K562 (cell line): Measurements from ENCODE around the gene CMTM1. TPM values are rescaled to one million over a fixed set of nuclear protein-coding genes. Genes with fewer than 3 reads are reported as not detected.

Experiments used
- ATAC-seq: fragments of 200-7000 bp; cut with Tn5 transposase; 3 replicates; pipeline ENCODE4 v1.9.1; 2020; ENCODE audit warnings: moderate library complexity
- BruUV-seq: library from RNA; stranded (reverse); fragments of 400-500 nt; replicated peaks from 2 replicates; lab custom pipeline; 2021; lab: Mats Ljungman, UMichigan
- CTCF ChIA-PET: fragments of 300-600 bp; formaldehyde crosslinking; extraction: SDS; loops from one replicate; lab custom pipeline; 2021; ENCODE audit warnings: low intra/inter-chr PET ratio; lab: Yijun Ruan, JAX
- POLR2A ChIA-PET: fragments of 300-600, 350-650 bp; sonication (Branson Sonifier 250); formaldehyde crosslinking; extraction: SDS; loops from one replicate; lab custom pipeline; 2021; ENCODE audit warnings: antibody characterized with exemption, inconsistent platforms; lab: Yijun Ruan, JAX
- DNase-seq, 4 experiments: peaks; one replicate each; pipeline versions ENCODE4 v3.0.0 to v3.0.0-alpha.2; 2011 to 2018; ENCODE audit warnings: low spot score in 3 of 4, mixed read lengths in 3 of 4; ENCODE audit errors: extremely low read depth in 1 of 4
- FAIRE-seq: peaks from 2 replicates; lab custom pipeline; 2011; peaks lifted over from hg19 to GRCh38; lab: Jason Lieb, UNC
- H2AFZ ChIP-seq: 2 replicates; pipeline ENCODE4 v1.6.0; 2011; ENCODE audit warnings: low read depth, low read length, control low read depth, inconsistent platforms
- H3K27ac ChIP-seq: fragments of 200-600 bp; 3 replicates; pipeline ENCODE4 v1.8.0; 2011; ENCODE audit warnings: low read depth, mild to moderate bottlenecking, control low read depth, inconsistent platforms, low read length, moderate library complexity, mixed read lengths; ENCODE audit errors: extremely low read depth
- H3K27me3 ChIP-seq, 2 experiments: fragments of 300-600 bp in 1 of 2; 2 replicates in 1 of 2; 3 replicates in 1 of 2; pipeline versions ENCODE4 v1.6.0 to v1.8.0; 2011; ENCODE audit warnings: inconsistent platforms in 2 of 2, low read length in 2 of 2, mild to moderate bottlenecking in 1 of 2, mixed read lengths in 1 of 2, moderate library complexity in 1 of 2; ENCODE audit not compliant: control insufficient read depth in 2 of 2, insufficient read depth in 2 of 2
- H3K36me3 ChIP-seq: fragments of 300-600 bp; 3 replicates; pipeline ENCODE4 v1.8.0; 2011; ENCODE audit warnings: mild to moderate bottlenecking, low read length, inconsistent platforms; ENCODE audit not compliant: control insufficient read depth, insufficient read depth
- H3K4me1 ChIP-seq, 2 experiments: fragments of 200-600 bp in 1 of 2; replicated peaks in 1 of 2; 2 replicates in 1 of 2; 3 replicates in 1 of 2; pipeline versions ENCODE4 v1.5.1 to v1.8.0; 2011; ENCODE audit warnings: inconsistent platforms in 2 of 2, low read length in 2 of 2, mild to moderate bottlenecking in 1 of 2, mixed read lengths in 1 of 2, moderate library complexity in 1 of 2; ENCODE audit not compliant: control insufficient read depth in 2 of 2, insufficient read depth in 2 of 2
- H3K4me2 ChIP-seq: 2 replicates; pipeline ENCODE4 v1.6.1; 2011; ENCODE audit warnings: low read length, control low read depth, inconsistent platforms, mixed read lengths; ENCODE audit not compliant: insufficient read depth
- H3K4me3 ChIP-seq: fragments of 200-600 bp; sonication (generic), shearing (Covaris generic); 2 replicates; pipeline ENCODE4 v1.5.1; 2016; ENCODE audit warnings: control low read depth, inconsistent platforms
- H3K79me2 ChIP-seq: fragments of 200-600 bp; 3 replicates; pipeline ENCODE4 v1.8.0; 2011; ENCODE audit warnings: low read length, inconsistent platforms; ENCODE audit not compliant: control insufficient read depth, insufficient read depth
- H3K9ac ChIP-seq, 2 experiments: 2 replicates each; pipeline versions ENCODE4 v1.6.0 to v1.6.1; 2011; ENCODE audit warnings: low read depth in 2 of 2, low read length in 2 of 2, control low read depth in 1 of 2, inconsistent platforms in 1 of 2, mild to moderate bottlenecking in 1 of 2, mixed read lengths in 1 of 2; ENCODE audit not compliant: insufficient read depth in 1 of 2
- H3K9me1 ChIP-seq: one replicate; pipeline ENCODE4 v1.6.0; 2011; ENCODE audit warnings: inconsistent platforms, mild to moderate bottlenecking, low read length, moderate library complexity; ENCODE audit not compliant: control insufficient read depth, insufficient read depth
- H3K9me3 ChIP-seq: replicated peaks from 2 replicates; pipeline ENCODE4 v1.5.1; 2011; ENCODE audit warnings: low read depth, low read length, inconsistent platforms; ENCODE audit not compliant: control insufficient read depth, insufficient read depth
- H4K20me1 ChIP-seq: replicated peaks from 2 replicates; pipeline ENCODE4 v1.6.1; 2011; ENCODE audit warnings: low read length, inconsistent platforms, mixed read lengths; ENCODE audit not compliant: control insufficient read depth, insufficient read depth
- AFF4 ChIP-seq: sonication (generic); formaldehyde crosslinking; IDR thresholded peaks from 2 replicates; pipeline ENCODE4 v1.8.0; 2023; ENCODE audit warnings: mild to moderate bottlenecking, missing genetic modification reagents
- C11orf30 ChIP-seq: fragments of 450-650 bp; IDR thresholded peaks from 2 replicates; pipeline ENCODE4 v1.6.1; 2016; ENCODE audit warnings: low read depth, mild to moderate bottlenecking
- FOSL1 ChIP-seq: fragments of 200-800 bp; sonication (Bioruptor generic); conservative IDR thresholded peaks from 2 replicates; pipeline ENCODE4 v1.6.1; 2016; ENCODE audit warnings: missing genetic modification characterization, missing compliant biosample characterization
- HMG20A ChIP-seq: fragments of 450-650 bp; formaldehyde crosslinking; conservative IDR thresholded peaks from 2 replicates; pipeline ENCODE4 v1.4.0; 2020; ENCODE audit warnings: mild to moderate bottlenecking, mixed read lengths
- JUND ChIP-seq, 2 experiments: IDR thresholded peaks; 2 replicates in 1 of 2; 3 replicates in 1 of 2; pipeline ENCODE4 v1.6.1; 2011; ENCODE audit warnings: borderline replicate concordance in 2 of 2, low read depth in 2 of 2, low read length in 2 of 2, improper control_type of control experiment in 1 of 2, missing biosample characterization in 1 of 2, missing genetic modification characterization in 1 of 2, missing genetic modification reagents in 1 of 2
- MAFF ChIP-seq: IDR thresholded peaks from 2 replicates; pipeline ENCODE4 v1.6.1; 2012; ENCODE audit warnings: low read length, improper control_type of control experiment
- MAFG ChIP-seq: fragments of 450-650 bp; conservative IDR thresholded peaks from 2 replicates; pipeline ENCODE4 v1.6.1; 2016; ENCODE audit warnings: missing genetic modification characterization, missing compliant biosample characterization
- MAFK ChIP-seq: IDR thresholded peaks from 2 replicates; pipeline ENCODE4 v1.6.1; 2011; ENCODE audit warnings: low read length, improper control_type of control experiment
- NFE2 ChIP-seq: IDR thresholded peaks from 2 replicates; pipeline ENCODE4 v1.6.1; 2014; ENCODE audit warnings: antibody characterized with exemption, low read depth
- RBM34 ChIP-seq: fragments of 200-400 bp; formaldehyde crosslinking; IDR thresholded peaks from 2 replicates; pipeline ENCODE4 v1.6.1; 2018; ENCODE audit warnings: low read length, borderline replicate concordance; ENCODE audit not compliant: insufficient read depth
- YY1 ChIP-seq, 3 experiments: IDR thresholded peaks; 2 replicates each; pipeline ENCODE4 v1.6.1; 2011; ENCODE audit warnings: low read length in 2 of 3, mild to moderate bottlenecking in 2 of 3, moderate library complexity in 2 of 3, borderline replicate concordance in 1 of 3, control low read depth in 1 of 3, low read depth in 1 of 3; ENCODE audit not compliant: insufficient read depth in 3 of 3, insufficient replicate concordance in 2 of 3, control insufficient read depth in 1 of 3, insufficient read length in 1 of 3; ENCODE audit errors: extremely low read depth in 1 of 3
- ZKSCAN8 ChIP-seq: fragments of 200-800 bp; sonication (Bioruptor generic); IDR thresholded peaks from 2 replicates; pipeline ENCODE4 v1.6.1; 2016; ENCODE audit warnings: missing genetic modification characterization, missing compliant biosample characterization
- ZNF316 ChIP-seq: fragments of 450-650 bp; IDR thresholded peaks from 2 replicates; pipeline ENCODE4 v1.6.1; 2016
- WGBS: fragments of 100-300 bp; shearing (Covaris generic); methylation state at CpG from one replicate; pipeline ENCODE4 v1.1.6; 2016; ENCODE audit warnings: low coverage, mixed read lengths; ENCODE audit not compliant: insufficient coverage; ENCODE audit errors: missing lambda C conversion rate; 5-methylcytosine and 5-hydroxymethylcytosine counted together
- in situ Hi-C: fragments of 300-500 bp; cut with MboI; formaldehyde crosslinking; loops from 4 replicates; pipeline ENCODE4 v1.15.0; 2018; ENCODE audit warnings: inconsistent platforms, mixed read lengths
- intact Hi-C: fragments of 100-400 bp; cut with micrococcal nuclease; formaldehyde crosslinking; loops from 2 replicates; pipeline ENCODE4 v1.14.2; 2022
- polyA plus RNA-seq, 8 experiments: library from polyadenylated mRNA; depleted of rRNA in 4 of 8; stranded (reverse) in 5 of 8; unstranded in 3 of 8; fragments of >200 nt; fragmentation: Nextera tagmentation in 2 of 8; fragmentation: Illumina TruSeq in 1 of 8; extraction: Ambion mirVana in 2 of 8; extraction: Trizol in 1 of 8; gene quantifications; 2 replicates each; pipeline versions ENCODE4 v1.2.1 to v1.2.3, GENCODE V29; 2011 to 2014; ENCODE audit warnings: inconsistent platforms in 1 of 8, missing spikeins in 1 of 8
- total RNA-seq, 7 experiments: library from RNA; depleted of rRNA in 6 of 7; stranded (reverse); fragments of >200 nt in 6 of 7; fragmentation: Illumina TruSeq in 2 of 7; extraction: Trizol in 2 of 7; gene quantifications; 2 replicates each; pipeline versions ENCODE4 v1.2.1 to v1.2.3, GENCODE V29; 2011 to 2021; ENCODE audit warnings: low replicate concordance in 1 of 7
- TF ChIP-seq, protein P1 (sequence below): fragments of 250-450 bp; sonication (Bioruptor Pico); IDR thresholded peaks from 2 replicates; pipeline ENCODE4 v1.8.0; 2021; ENCODE audit warnings: borderline replicate concordance, mild to moderate bottlenecking, moderate library complexity; ENCODE audit not compliant: poor library complexity, severe bottlenecking

Gene CMTM1
- total and polyA plus RNA-seq, 9 of the 15 experiments (the other 6 are each of a cell fraction or from before 2014, with no cell fraction given) = 0.25 to 2.6 (median 1.1) TPM; not detected in 2

GRCh38 chr16:66554021-66554420 lies 12.2 kb upstream of the CMTM1 start:
- ATAC-seq (no peak), DNase-seq (no peak), FAIRE-seq (no peak)
- H3K79me2 ChIP-seq = peaks cover 37% of the 10 kb centered on the region
- in situ Hi-C loops (no loop called here), intact Hi-C loops (no loop called here)
- POLR2A ChIA-PET = interaction anchor here (0.7 to 1.0 kb wide), 2 partner anchors 18 to 137 kb away, joined by 3 read pairs; no protein-coding TSS in a partner anchor
- H4K20me1 ChIP-seq = no peaks in the 10 kb centered on the region
- no peaks in the 10 kb centered on the region for H3K27me3 ChIP-seq
- peaks cover 3% of the 10 kb centered on the region for H3K9me1 ChIP-seq
- no peaks in the 10 kb centered on the region for H3K9me3 ChIP-seq
- H3K4me1 ChIP-seq = peaks cover 31 to 38% of the 10 kb centered on the region in 2 experiments
- 0 out of 3 replicates have a peak overlapping the region, but pooled peaks have one; percentile 4 for H3K27ac ChIP-seq
- CTCF ChIA-PET = no interaction called here
- peak overlapping the region in 1 of 2 experiments; percentile 86; a peak in 2 of 4 replicates for H3K9ac ChIP-seq
- 3% methylated on average over 3 of the region's 3 CpGs for WGBS
- peaks cover 32% of the 10 kb centered on the region for H3K36me3 ChIP-seq
- TF ChIP-seq ZKSCAN8 (CRISPR knock-in tag) (no peak), YY1 (IDR thresholded peaks at IDR 0.05; ENCODE audit: borderline replicate concordance in 1 of 3, control insufficient read depth in 1 of 3, extremely low read depth in 1 of 3, insufficient read depth in 3 of 3, insufficient read length in 1 of 3, insufficient replicate concordance in 2 of 3, low read depth in 1 of 3, low read length in 2 of 3) (no peak), AFF4 (CRISPR knock-in tag) (no peak), HMG20A (CRISPR knock-in tag) (no peak), JUND (IDR thresholded peaks at IDR 0.05; ENCODE audit: borderline replicate concordance, low read depth, low read length) (0 out of 2 replicates have a peak, but pooled peaks have one; percentile 10), JUND (tag; IDR thresholded peaks at IDR 0.05; ENCODE audit: borderline replicate concordance, low read depth, low read length) (no peak), C11orf30 (peak; percentile 85), FOSL1 (tag) (peak; percentile 43; the same call in 1 of the 2 replicates), ZNF316 (peak; percentile 87), MAFF (peak; percentile 26), MAFK (peak; percentile 26; the same call in 1 of the 2 replicates), NFE2 (peak; percentile 76), MAFG (tag) (peak; percentile 78), RBM34 (no peak)
- TF ChIP-seq, protein P1, sequence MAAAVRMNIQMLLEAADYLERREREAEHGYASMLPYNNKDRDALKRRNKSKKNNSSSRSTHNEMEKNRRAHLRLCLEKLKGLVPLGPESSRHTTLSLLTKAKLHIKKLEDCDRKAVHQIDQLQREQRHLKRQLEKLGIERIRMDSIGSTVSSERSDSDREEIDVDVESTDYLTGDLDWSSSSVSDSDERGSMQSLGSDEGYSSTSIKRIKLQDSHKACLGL = no peak
- peak overlapping the region; percentile 93 for H3K4me2 ChIP-seq
- BruUV-seq = no TSS peak
- H2AFZ ChIP-seq = no peak overlapping the region
- H3K4me3 ChIP-seq = peak overlapping the region; percentile 48; the same call in 1 of the 2 replicates
